Ectodermal cell (in vitro differentiated cells): ENCODE results near the gene ENHO.
A peak's percentile ranks its signal among the peaks of the same experiment; 100 is the strongest.
"Not testable (repeated sequence)": the region's sequence is repeated elsewhere in the genome, so short reads cannot be mapped to it uniquely, and the experiment has no call there.

Experiments used
- H3K27ac ChIP-seq: 2 replicates; pipeline ENCODE4 v1.7.0; 2013; ENCODE audit warnings: mild to moderate bottlenecking, low read depth, low read length; ENCODE audit not compliant: insufficient read depth, poor library complexity, severe bottlenecking
- H3K27me3 ChIP-seq: 2 replicates; pipeline ENCODE4 v1.7.0; 2013; ENCODE audit warnings: mild to moderate bottlenecking, low read length; ENCODE audit not compliant: insufficient read depth, control insufficient read depth, poor library complexity, severe bottlenecking
- H3K36me3 ChIP-seq: one replicate; pipeline ENCODE4 v1.7.0; 2013; ENCODE audit warnings: low read length; ENCODE audit not compliant: control insufficient read depth, insufficient read depth
- H3K4me1 ChIP-seq: one replicate; pipeline ENCODE4 v1.7.0; 2013; ENCODE audit warnings: low read length; ENCODE audit not compliant: control insufficient read depth, insufficient read depth
- H3K4me3 ChIP-seq: 2 replicates; pipeline ENCODE4 v1.7.0; 2013; ENCODE audit warnings: low read depth, low read length, control low read depth; ENCODE audit not compliant: insufficient read depth
- H3K9me3 ChIP-seq: 2 replicates; pipeline ENCODE4 v1.7.0; 2013; ENCODE audit warnings: mild to moderate bottlenecking, low read length, moderate library complexity; ENCODE audit not compliant: control insufficient read depth
- WGBS, 2 experiments: methylation state at CpG; one replicate each; pipeline ENCODE4 v1.1.7; 2013; ENCODE audit warnings: missing lambda C conversion rate in 2 of 2; 5-methylcytosine and 5-hydroxymethylcytosine counted together

Gene ENHO

DNA sequence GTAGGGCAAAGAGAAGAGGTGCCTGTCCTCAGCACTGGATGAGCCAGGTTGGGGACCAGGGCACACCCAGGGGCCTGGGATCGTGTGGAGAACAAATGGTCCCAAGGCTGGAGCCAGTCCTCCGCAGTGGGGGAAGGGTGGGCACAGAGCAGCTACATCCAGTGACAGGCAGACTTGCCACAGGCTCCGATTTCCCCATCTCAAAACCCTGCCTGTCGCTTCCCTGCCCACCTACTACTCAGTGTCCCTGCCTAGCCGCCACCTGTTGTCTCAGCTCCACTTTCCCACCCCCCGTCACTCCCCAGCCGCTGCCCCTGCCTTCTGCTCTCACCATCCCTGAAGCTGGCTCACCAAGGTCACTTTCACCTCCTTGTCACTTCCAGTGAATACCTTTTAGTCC is 13.9 kb upstream of the ENHO start:
- Histone ChIP-seq H3K9me3 (no peaks in the 10 kb centered on the region), H3K27ac (no peak overlapping the region), H3K36me3 (no peaks in the 10 kb centered on the region), H3K27me3 (no peaks in the 10 kb centered on the region), H3K4me1 (no peaks in the 10 kb centered on the region), H3K4me3 (no peak overlapping the region)
- 67 to 74% methylated on average over 7 of the region's 7 CpGs for WGBS, 2 experiments

DNA sequence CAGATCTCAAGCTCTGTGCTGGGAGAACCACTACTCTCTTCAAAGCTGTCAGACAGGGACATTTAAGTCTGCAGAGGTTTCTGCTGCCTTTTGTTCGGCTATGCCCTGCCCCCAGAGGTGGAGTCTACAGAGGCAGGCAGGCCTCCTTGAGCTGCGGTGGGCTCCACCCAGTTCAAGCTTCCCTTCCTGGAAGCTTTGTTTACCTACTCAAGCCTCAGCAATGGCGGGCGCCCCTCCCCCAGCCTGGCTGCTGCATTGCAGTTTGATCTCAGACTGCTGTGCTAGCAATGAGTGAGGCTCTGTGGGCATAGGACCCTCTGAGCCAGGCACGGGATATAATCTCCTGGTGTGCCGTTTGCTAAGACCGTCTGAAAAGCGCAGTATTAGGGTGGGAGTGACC is 9.3 kb upstream of the ENHO start:
- not testable (repeated sequence) for H3K4me1 ChIP-seq, H3K36me3 ChIP-seq, H3K4me3 ChIP-seq, H3K27ac ChIP-seq, H3K9me3 ChIP-seq, H3K27me3 ChIP-seq
- 82 to 90% methylated on average over 8 of the region's 8 CpGs for WGBS, 2 experiments

DNA sequence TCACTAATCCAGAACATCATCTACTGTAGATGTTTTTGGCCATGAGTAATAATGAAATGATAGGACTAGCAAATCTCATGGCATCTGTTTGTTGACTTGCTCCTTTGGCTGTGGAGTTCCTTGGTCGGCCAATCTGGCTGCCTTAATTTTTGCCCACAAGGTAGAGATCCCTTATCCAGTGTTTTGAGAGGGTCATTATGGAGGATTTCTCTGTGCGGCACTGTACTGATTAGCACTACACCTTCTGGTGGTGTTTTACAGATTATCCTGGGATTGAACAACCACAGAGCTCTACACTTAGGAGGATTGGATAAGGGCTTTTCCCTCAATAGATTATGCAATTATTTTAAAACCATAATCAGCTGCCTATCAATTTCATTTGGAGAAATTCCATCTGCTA is 3.2 kb upstream of the ENHO start:
- Histone ChIP-seq H3K4me3 (no peak overlapping the region), H3K27ac (no peak overlapping the region), H3K36me3 (no peaks in the 10 kb centered on the region), H3K27me3 (peaks cover 13% of the 10 kb centered on the region), H3K4me1 (no peaks in the 10 kb centered on the region), H3K9me3 (no peaks in the 10 kb centered on the region)
- WGBS, 2 experiments, result 90 to 91% methylated on average over 2 of the region's 2 CpGs

DNA sequence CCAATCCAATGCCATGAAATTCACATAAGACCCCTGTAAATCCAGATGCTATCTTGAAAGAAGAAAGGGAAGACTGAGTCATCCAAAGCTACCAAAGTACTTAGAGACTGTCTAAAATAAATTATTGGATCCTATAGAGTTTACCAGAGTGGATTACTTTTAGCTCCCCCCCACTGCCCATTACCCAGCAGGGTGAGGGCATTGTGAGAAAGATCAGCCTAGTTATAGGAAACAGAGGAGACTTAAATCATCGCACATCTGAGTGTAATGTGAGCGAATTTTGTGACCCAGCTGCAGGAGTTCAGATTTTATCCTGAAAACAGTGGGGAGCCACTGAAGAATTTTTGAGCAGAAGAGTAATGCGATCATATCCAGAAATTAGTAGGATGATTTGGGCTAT is 1.6 kb upstream of the ENHO start:
- Histone ChIP-seq H3K27ac (no peak overlapping the region), H3K27me3 (peaks cover 13% of the 10 kb centered on the region)

DNA sequence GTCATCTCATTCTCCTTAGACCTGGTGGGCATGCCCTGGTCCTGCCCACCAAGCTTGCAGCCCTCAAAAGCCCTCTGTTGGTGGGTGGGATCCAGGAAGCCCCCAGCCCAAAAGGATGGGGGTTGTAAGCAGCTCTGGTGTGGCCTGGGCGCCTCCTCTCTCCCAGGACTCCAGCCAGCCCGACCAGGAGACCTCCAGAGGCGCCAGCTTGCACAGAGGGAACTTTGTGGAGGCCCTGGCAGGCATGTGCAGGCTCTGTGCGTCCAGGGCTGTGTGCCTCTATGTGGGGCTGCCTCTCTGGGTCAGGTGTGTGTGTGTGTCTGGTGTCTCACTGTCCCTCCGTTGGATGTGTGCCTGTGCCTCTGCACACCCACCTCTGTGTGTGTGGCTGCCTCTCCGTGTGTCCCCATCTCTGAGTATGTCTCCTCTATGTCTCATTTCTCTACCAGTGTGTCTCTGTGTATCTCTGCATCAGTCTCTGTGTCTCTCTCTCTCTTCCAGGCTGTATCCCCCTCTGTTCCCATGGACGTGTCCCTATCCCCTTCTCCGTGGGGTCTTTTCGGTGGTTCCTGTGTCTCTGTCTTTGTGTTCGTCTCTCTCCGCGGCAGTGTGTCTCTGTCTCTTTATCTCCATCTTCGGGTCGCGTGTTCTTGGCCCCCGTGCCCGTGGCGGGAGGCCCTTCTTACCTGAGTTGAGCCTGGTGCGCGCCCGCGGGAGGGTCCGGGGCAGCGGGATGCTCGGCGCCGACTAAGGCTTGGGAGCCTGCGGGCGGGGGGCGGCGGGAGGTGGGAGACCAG is 501 bp downstream of the ENHO start:
- H3K4me1 ChIP-seq, result no peaks in the 10 kb centered on the region
- H3K36me3 ChIP-seq, result no peaks in the 10 kb centered on the region
- H3K9me3 ChIP-seq, result no peaks in the 10 kb centered on the region
- no peak overlapping the region for H3K27ac ChIP-seq
- peaks cover 13% of the 10 kb centered on the region for H3K27me3 ChIP-seq
- peak overlapping the region; percentile 67 for H3K4me3 ChIP-seq
- 16% methylated on average over 31 of the region's 31 CpGs for WGBS, 2 experiments

More for the DNA sequence above, 1.6 kb upstream of the ENHO start:
- 94% methylated on average over 3 of the region's 3 CpGs for WGBS, 2 experiments
- H3K36me3 ChIP-seq, result no peaks in the 10 kb centered on the region
- no peaks in the 10 kb centered on the region for H3K9me3 ChIP-seq
- H3K4me1 ChIP-seq, result no peaks in the 10 kb centered on the region
- no peak overlapping the region for H3K4me3 ChIP-seq

DNA sequence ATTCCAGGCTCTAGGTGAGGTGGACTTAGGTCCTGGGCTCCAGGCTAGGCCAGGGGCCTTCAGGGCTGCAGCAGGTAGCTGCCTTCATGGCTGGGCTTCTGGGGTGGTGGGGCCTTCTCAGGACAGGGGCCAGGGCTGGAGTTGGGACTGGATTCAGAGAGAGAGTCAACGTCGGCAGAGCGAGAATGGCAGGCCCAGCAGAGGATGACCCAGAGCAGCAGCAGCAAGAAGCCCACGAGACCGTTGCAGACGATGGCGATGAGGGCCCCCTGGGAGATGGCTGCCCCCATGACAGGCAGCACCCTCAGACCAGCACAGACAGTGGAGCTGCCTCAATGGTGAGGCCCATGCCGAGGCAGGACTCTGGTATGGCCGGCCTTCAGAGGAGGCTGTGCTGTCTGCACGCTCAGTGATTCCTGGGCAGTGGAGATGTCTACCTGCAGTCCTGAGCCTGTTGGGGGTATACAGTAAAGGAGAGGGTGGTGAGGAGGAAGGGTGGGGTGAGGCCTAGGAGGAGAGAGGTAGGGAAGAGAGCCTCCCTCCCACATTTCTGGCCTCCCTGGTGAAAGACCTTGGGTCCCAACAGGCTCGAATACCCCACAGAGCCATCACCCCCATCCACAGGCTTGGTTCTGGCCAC is 1.3 kb downstream of the ENHO start:
- Histone ChIP-seq H3K4me1 (no peaks in the 10 kb centered on the region), H3K27ac (no peak overlapping the region), H3K4me3 (no peak overlapping the region), H3K27me3 (peaks cover 13% of the 10 kb centered on the region), H3K9me3 (no peaks in the 10 kb centered on the region), H3K36me3 (no peaks in the 10 kb centered on the region)
- WGBS, 2 experiments, result 96 to 97% methylated on average over 11 of the region's 11 CpGs

DNA sequence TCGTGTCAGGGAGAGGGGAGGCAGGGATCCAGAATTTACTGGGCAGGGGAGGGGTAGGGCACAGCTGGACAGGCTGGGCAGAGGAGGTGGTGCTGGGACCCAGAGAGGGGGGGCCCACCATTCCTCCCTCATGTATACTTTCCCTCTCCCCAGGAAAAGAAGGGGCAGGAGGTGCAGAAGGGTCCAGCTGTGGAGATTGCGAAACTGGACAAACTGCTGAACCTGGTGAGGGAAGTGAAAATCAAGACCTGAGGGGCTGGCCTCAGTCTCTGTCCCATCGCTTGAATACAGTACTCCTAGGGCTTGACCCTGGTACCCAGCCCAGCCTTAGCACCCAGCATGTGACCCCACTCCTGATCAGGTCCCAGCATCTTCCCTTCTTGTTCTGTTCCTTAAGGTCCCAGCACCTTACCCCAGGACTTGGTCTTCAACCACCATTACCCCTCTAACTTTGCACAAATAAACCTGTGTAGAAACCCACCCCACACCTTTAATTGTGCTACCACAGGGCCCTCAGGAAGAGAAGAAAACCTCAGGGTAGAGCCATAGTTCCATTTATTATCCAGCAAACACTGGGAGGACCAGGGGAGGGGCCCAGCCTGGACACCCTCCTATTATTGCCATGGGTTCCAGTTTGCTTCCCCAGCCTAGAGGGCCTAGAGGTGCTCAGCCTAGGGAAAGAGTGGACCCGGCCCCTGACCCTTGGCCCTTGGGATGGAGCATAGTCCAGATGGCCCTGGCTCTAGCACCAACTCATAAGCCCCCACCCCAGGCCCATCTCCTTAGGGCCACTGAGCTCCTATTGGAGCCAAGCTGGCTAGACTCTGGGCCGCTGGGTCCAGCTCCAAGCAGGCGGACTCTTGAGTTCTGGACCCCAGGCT is 2.0 kb downstream of the ENHO start:
- no peaks in the 10 kb centered on the region for H3K4me1 ChIP-seq
- 94 to 95% methylated on average over 6 of the region's 6 CpGs for WGBS, 2 experiments

DNA sequence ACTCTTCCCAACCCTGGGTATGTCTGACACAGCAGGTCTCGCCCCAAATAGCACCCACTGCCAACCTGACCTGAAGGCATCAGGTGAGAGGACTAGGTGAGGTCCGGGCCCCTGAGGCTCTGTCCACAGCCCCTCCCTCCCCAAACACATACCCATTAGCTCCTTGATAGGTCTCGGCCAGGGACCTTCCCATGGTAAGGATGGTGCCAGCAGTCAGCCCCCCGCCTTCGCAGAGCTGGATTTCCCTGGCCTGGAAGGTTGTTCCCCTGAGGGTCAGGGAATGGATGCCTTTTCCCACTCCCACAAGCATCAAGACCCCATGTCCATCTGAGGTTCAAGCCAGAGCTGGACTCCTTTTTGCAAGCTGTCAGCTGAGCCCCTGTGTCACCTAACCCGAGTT is 2.7 kb downstream of the ENHO start:
- WGBS, 2 experiments, result 92 to 93% methylated on average over 6 of the region's 6 CpGs
- Histone ChIP-seq H3K4me3 (no peak overlapping the region), H3K27ac (no peak overlapping the region), H3K36me3 (no peaks in the 10 kb centered on the region), H3K27me3 (peaks cover 13% of the 10 kb centered on the region), H3K9me3 (no peaks in the 10 kb centered on the region), H3K4me1 (no peaks in the 10 kb centered on the region)

More for the DNA sequence above, 2.0 kb downstream of the ENHO start:
- H3K27me3 ChIP-seq, result peaks cover 13% of the 10 kb centered on the region
- H3K36me3 ChIP-seq, result no peaks in the 10 kb centered on the region
- H3K27ac ChIP-seq, result no peak overlapping the region
- no peaks in the 10 kb centered on the region for H3K9me3 ChIP-seq
- H3K4me3 ChIP-seq, result no peak overlapping the region

DNA sequence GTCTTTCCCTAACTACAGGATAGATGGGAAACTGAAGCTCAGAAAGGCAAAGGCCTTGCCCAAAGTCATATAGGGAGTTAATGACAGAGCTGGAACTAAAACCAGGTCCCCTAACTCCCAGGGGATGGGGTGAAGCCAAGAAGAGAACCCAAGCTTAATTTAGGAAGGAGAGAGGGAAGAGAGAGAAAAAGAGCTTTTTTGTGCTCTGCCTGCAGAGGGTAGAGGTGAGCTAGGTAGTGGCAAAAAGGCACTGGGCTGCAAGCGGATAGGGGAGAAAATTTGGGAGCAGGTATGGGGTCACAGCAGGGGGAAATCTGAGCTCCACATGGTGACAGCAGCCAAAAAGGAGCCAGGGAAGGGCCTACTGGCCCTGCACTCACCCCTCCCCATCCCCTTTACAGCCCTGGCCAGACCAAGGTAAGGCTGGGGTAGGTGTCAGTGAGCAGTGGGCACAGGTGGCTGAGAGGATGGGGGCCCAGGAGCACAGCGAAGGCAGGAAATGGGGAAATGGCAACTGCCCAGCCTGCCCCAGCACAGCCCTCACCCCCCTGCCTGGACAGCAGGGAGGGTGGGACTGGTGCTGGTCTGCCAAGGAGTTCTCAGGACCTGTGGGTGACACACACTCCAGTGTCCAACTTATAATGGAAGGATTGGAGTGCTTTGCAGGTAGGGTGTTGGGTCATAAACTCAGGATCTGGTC is 3.3 kb downstream of the ENHO start:
- WGBS, 2 experiments, result 78 to 80% methylated on average over 2 of the region's 2 CpGs
- H3K27me3 ChIP-seq, result peaks cover 13% of the 10 kb centered on the region
- no peaks in the 10 kb centered on the region for H3K4me1 ChIP-seq
- H3K9me3 ChIP-seq, result no peaks in the 10 kb centered on the region
- H3K4me3 ChIP-seq, result no peak overlapping the region
- no peaks in the 10 kb centered on the region for H3K36me3 ChIP-seq
- H3K27ac ChIP-seq, result no peak overlapping the region
